ENCODE data around the gene EFL1. TPM values are rescaled to one million over a fixed set of nuclear protein-coding genes. Genes with fewer than 3 reads are reported as not detected.
A peak's percentile ranks its signal among the peaks of the same experiment; 100 is the strongest.

Gene EFL1
- polyA plus RNA-seq, 1 of the 3 experiments (the other 2 are of a cell fraction), result 12.3 TPM

DNA sequence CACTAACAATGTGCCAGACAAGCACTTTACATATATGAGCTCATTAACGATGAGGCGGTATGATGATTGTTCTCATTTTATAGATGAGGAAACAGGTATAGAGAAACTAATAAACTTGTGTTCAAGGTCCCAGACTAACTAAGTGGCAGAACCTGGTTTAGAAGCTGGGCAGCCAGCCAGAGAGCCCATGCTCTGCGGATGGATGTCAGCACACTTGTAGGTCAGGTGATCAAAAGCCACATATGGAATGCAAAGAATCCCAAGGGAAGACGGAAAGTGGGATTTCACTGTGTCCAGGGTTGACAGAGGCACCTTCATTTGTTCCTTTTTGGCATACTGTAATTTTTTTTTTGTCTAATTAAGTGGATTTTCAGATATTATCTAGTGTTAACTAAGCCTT, 103.7 kb downstream of the EFL1 start:
- Histone ChIP-seq H3K4me1 (ENCODE audit: control insufficient read depth in 1 of 2, insufficient read depth in 2 of 2, low read depth in 1 of 2, low read length in 1 of 2) (peaks cover 6 to 8% of the 10 kb centered on the region in 2 experiments; a peak in 3 of 4 replicates), H3K9me2 (no peaks in the 10 kb centered on the region), H3K27me3 (ENCODE audit: insufficient read depth) (no peaks in the 10 kb centered on the region), H3K9ac (no peak overlapping the region), H2AFZ (ENCODE audit: low read depth) (no peak overlapping the region), H3K9me3 (no peaks in the 10 kb centered on the region), H3K4me2 (no peak overlapping the region), H3K36me3 (replicated peaks in 1 of 2; ENCODE audit: control insufficient read depth in 1 of 2, insufficient read depth in 2 of 2, low read length in 1 of 2) (peaks cover 28 to 33% of the 10 kb centered on the region in 2 experiments), H3K4me3 (ENCODE audit: low read depth in 2 of 2, low read length in 1 of 2) (no peak overlapping the region), H4K20me1 (ENCODE audit: insufficient read depth) (no peaks in the 10 kb centered on the region), H3F3A (replicated peaks; ENCODE audit: insufficient read depth) (peaks cover 21% of the 10 kb centered on the region), H3K27ac (ENCODE audit: low read depth in 2 of 2, low read length in 1 of 2) (peak overlapping the region in 1 of 2 experiments; percentile 91; a peak in 2 of 4 replicates), H3K79me2 (ENCODE audit: insufficient read depth) (no peaks in the 10 kb centered on the region)
- CTCF ChIA-PET, result interaction anchor here (1.1 to 2.6 kb wide), 4 partner anchors 18 to 748 kb away, joined by 3 to 12 read pairs (median 4); no protein-coding TSS in a partner anchor
- 84% methylated on average over 4 of the region's 4 CpGs for WGBS (ENCODE audit: low lambda C conversion rate)
- peak; percentile 22 for DNase-seq
- POLR2A ChIA-PET, result no interaction called here
- no peak for TF ChIP-seq POLR2AphosphoS5 (IDR thresholded peaks at IDR 0.05; ENCODE audit: low read depth, low read length)
- no peak for TF ChIP-seq GABPA (IDR thresholded peaks at IDR 0.05; ENCODE audit: low read depth)
- no peak for TF ChIP-seq MXI1 (IDR thresholded peaks at IDR 0.05; ENCODE audit: low read depth, low read length)
- no peak for TF ChIP-seq TEAD4 (IDR thresholded peaks at IDR 0.05; ENCODE audit: borderline replicate concordance, insufficient read depth)
- TF ChIP-seq, protein P1, sequence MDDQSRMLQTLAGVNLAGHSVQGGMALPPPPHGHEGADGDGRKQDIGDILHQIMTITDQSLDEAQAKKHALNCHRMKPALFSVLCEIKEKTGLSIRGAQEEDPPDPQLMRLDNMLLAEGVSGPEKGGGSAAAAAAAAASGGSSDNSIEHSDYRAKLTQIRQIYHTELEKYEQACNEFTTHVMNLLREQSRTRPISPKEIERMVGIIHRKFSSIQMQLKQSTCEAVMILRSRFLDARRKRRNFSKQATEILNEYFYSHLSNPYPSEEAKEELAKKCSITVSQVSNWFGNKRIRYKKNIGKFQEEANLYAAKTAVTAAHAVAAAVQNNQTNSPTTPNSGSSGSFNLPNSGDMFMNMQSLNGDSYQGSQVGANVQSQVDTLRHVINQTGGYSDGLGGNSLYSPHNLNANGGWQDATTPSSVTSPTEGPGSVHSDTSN (IDR thresholded peaks at IDR 0.05), result no peak
- no peak for TF ChIP-seq EZH2phosphoT487 (IDR thresholded peaks at IDR 0.05; ENCODE audit: borderline replicate concordance, low read depth)
- TF ChIP-seq FOXM1 (IDR thresholded peaks at IDR 0.05; ENCODE audit: low read depth), result no peak

GRCh38 chr15:82150645-82151044, 111.9 kb downstream of the EFL1 start:
- POLR2A ChIA-PET, result no interaction called here
- no peak for TF ChIP-seq FOXJ3 (CRISPR knock-in tag; IDR thresholded peaks at IDR 0.05)
- no peak for TF ChIP-seq POLR2AphosphoS5 (IDR thresholded peaks at IDR 0.05; ENCODE audit: low read depth, low read length)
- TF ChIP-seq, protein P2, sequence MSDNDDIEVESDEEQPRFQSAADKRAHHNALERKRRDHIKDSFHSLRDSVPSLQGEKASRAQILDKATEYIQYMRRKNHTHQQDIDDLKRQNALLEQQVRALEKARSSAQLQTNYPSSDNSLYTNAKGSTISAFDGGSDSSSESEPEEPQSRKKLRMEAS (IDR thresholded peaks at IDR 0.05; ENCODE audit: low read depth), result no peak
- TF ChIP-seq RFX5 (IDR thresholded peaks at IDR 0.05; ENCODE audit: low read length), result no peak
- TF ChIP-seq JUND (IDR thresholded peaks at IDR 0.05), result no peak
- TF ChIP-seq RAD21 (IDR thresholded peaks at IDR 0.05; ENCODE audit: low read length), result no peak
- TF ChIP-seq SMC3 (IDR thresholded peaks at IDR 0.05; ENCODE audit: low read depth, low read length), result no peak
- no peak for TF ChIP-seq EP300 (IDR thresholded peaks at IDR 0.05; ENCODE audit: borderline replicate concordance in 1 of 2, low read depth in 1 of 2, low read length in 1 of 2)
- TF ChIP-seq TEAD4 (IDR thresholded peaks at IDR 0.05; ENCODE audit: borderline replicate concordance, insufficient read depth), result no peak
- TF ChIP-seq NFIC (IDR thresholded peaks at IDR 0.05; ENCODE audit: borderline replicate concordance), result no peak
- no peak for TF ChIP-seq GATA2 (CRISPR knock-in tag; IDR thresholded peaks at IDR 0.05)
- TF ChIP-seq IRF3 (IDR thresholded peaks at IDR 0.05; ENCODE audit: low read depth, low read length), result no peak
- no peak for TF ChIP-seq MXI1 (IDR thresholded peaks at IDR 0.05; ENCODE audit: low read depth, low read length)
- no peak for TF ChIP-seq YY1 (IDR thresholded peaks at IDR 0.05; ENCODE audit: low read depth)
- no peak for TF ChIP-seq SIN3A (IDR thresholded peaks at IDR 0.05; ENCODE audit: borderline replicate concordance, low read depth, low read length)
- TF ChIP-seq ZBTB33 (IDR thresholded peaks at IDR 0.05; ENCODE audit: borderline replicate concordance, low read depth), result no peak
- TF ChIP-seq, protein P1 (IDR thresholded peaks at IDR 0.05), result no peak
- no peak for TF ChIP-seq USF1 (IDR thresholded peaks at IDR 0.05; ENCODE audit: borderline replicate concordance, low read depth)
- no peak for TF ChIP-seq EZH2phosphoT487 (IDR thresholded peaks at IDR 0.05; ENCODE audit: borderline replicate concordance, low read depth)

More at GRCh38 chr15:82150645-82151044, 111.9 kb downstream of the EFL1 start:
- H3K27me3 ChIP-seq (ENCODE audit: insufficient read depth), result no peaks in the 10 kb centered on the region
- no peaks in the 10 kb centered on the region; a peak in 1 of 4 replicates for H3K4me1 ChIP-seq (ENCODE audit: control insufficient read depth in 1 of 2, insufficient read depth in 2 of 2, low read depth in 1 of 2, low read length in 1 of 2)
- peaks cover 2% of the 10 kb centered on the region; the same call in 1 of the 2 replicates for H3K79me2 ChIP-seq (ENCODE audit: insufficient read depth)
- H3K36me3 ChIP-seq (replicated peaks in 1 of 2; ENCODE audit: control insufficient read depth in 1 of 2, insufficient read depth in 2 of 2, low read length in 1 of 2), result peaks cover 24 to 35% of the 10 kb centered on the region in 2 experiments
- no peak overlapping the region for H3K4me3 ChIP-seq (ENCODE audit: low read depth in 2 of 2, low read length in 1 of 2)
- H3K9me3 ChIP-seq, result no peaks in the 10 kb centered on the region
- H3K9me2 ChIP-seq, result no peaks in the 10 kb centered on the region
- CTCF ChIA-PET, result interaction anchor here (1.5 kb wide), 1 partner anchor 12 kb away, joined by 3 read pairs; no protein-coding TSS in a partner anchor
- no peak overlapping the region for H3K9ac ChIP-seq
- no peak overlapping the region for H2AFZ ChIP-seq (ENCODE audit: low read depth)
- WGBS (ENCODE audit: low lambda C conversion rate), result 95% methylated on average over 1 of the region's 1 CpG
- H4K20me1 ChIP-seq (ENCODE audit: insufficient read depth), result no peaks in the 10 kb centered on the region
- no peak overlapping the region for H3K27ac ChIP-seq (ENCODE audit: low read depth in 2 of 2, low read length in 1 of 2)
- H3K4me2 ChIP-seq, result no peak overlapping the region
- no peak for DNase-seq
- H3F3A ChIP-seq (replicated peaks; ENCODE audit: insufficient read depth), result peaks cover 20% of the 10 kb centered on the region
